GM23338 (cell line): ENCODE measurements around the gene DIAPH3. TPM values are rescaled to one million over a fixed set of nuclear protein-coding genes. Genes with fewer than 3 reads are reported as not detected.

Experiments
- CREB1 ChIP-seq: fragments of 250-450 bp; sonication (Bioruptor Pico); IDR thresholded peaks from 2 replicates; pipeline ENCODE4 v1.5.0; 2020; ENCODE audit warnings: low read depth, mild to moderate bottlenecking, moderate library complexity
- CTCF ChIP-seq, 2 experiments: fragments of 200-600 bp in 1 of 2; sonication (generic) in 1 of 2; conservative IDR thresholded peaks; 2 replicates each; pipeline versions ENCODE4 v1.5.1 to v1.6.1; 2016 to 2017; ENCODE audit warnings: antibody characterized with exemption in 2 of 2, low read depth in 2 of 2, mild to moderate bottlenecking in 2 of 2, moderate library complexity in 1 of 2
- ETS1 ChIP-seq: IDR thresholded peaks from 2 replicates; pipeline ENCODE4 v1.6.1; 2016; ENCODE audit warnings: antibody characterized with exemption
- EZH2 ChIP-seq: fragments of 200-600 bp; sonication (generic); IDR thresholded peaks from one replicate; pipeline ENCODE4 v1.8.0; 2017; ENCODE audit warnings: antibody characterized with exemption, mild to moderate bottlenecking, low read depth; ENCODE audit not compliant: unreplicated experiment
- JUNB ChIP-seq: IDR thresholded peaks from one replicate; pipeline ENCODE4 v1.6.1; 2016; ENCODE audit warnings: antibody characterized with exemption; ENCODE audit not compliant: unreplicated experiment
- POLR2AphosphoS5 ChIP-seq: IDR thresholded peaks from 2 replicates; pipeline ENCODE4 v1.6.1; 2016; ENCODE audit warnings: antibody characterized with exemption, low read depth
- ZNF114 ChIP-seq: fragments of 250-450 bp; sonication (Bioruptor Pico); IDR thresholded peaks from 2 replicates; pipeline ENCODE4 v1.5.0; 2020; ENCODE audit warnings: mild to moderate bottlenecking, moderate library complexity
- ZNF462 ChIP-seq: fragments of 250-450 bp; sonication (Bioruptor Pico); IDR thresholded peaks from 2 replicates; pipeline ENCODE4 v1.5.0; 2020; ENCODE audit warnings: mild to moderate bottlenecking, moderate library complexity
- polyA plus RNA-seq: library from polyadenylated mRNA; unstranded; fragments of >200 nt; fragmentation: Nextera tagmentation; extraction: Ambion mirVana; gene quantifications from 2 replicates; pipeline ENCODE4 v1.2.1, GENCODE V29; 2016
- total RNA-seq: library from RNA; depleted of rRNA; stranded (reverse); fragments of >200 nt; shearing (Covaris generic); gene quantifications from 2 replicates; pipeline ENCODE4 v1.2.3, GENCODE V29; 2014

DIAPH3 gene
- total and polyA plus RNA-seq, 2 experiments from 2014 or later, result 23.4 to 30.2 TPM

GRCh38 chr13:59631271-59631670, 532.5 kb downstream of the DIAPH3 start (continued):
- no peak for TF ChIP-seq ZNF462
- TF ChIP-seq POLR2AphosphoS5, result no peak
- no peak for TF ChIP-seq CTCF (conservative IDR thresholded peaks at IDR 0.05; ENCODE audit: low read depth in 2 of 2)
- TF ChIP-seq JUNB, result no peak
- no peak for TF ChIP-seq ZNF114 (CRISPR knock-in tag)
- TF ChIP-seq EZH2, result no peak
- TF ChIP-seq ETS1, result no peak
- TF ChIP-seq CREB1 (CRISPR knock-in tag), result no peak
